ENCODE measurements around the gene MMP24. TPM values are rescaled to one million over a fixed set of nuclear protein-coding genes. Genes with fewer than 3 reads are reported as not detected.

MMP24 gene
- total and polyA plus RNA-seq, 2 donors from 2014 or later: 10.7 to 12.4 TPM

- FAIRE-seq: no peak
- peak overlapping the region in 1 of 3 donors; percentile 19 for H3K9ac ChIP-seq (ENCODE audit: low read length in 3 of 3)
- H3K4me3 ChIP-seq (ENCODE audit: low read length in 3 of 3): peak overlapping the region in 1 of 3 donors; percentile 91
Measured at GRCh38 chr20:35286077-35286898, 59.8 kb downstream of the MMP24 start.

GRCh38 chr20:35286899-35287508 is 60.5 kb downstream of the MMP24 start:
- intact Hi-C loops (cut with DNase I): no loop called here
- Histone ChIP-seq H3K9ac (ENCODE audit: low read length in 3 of 3) (peak overlapping the region in 1 of 3 donors; percentile 19), H3K9me3 (ENCODE audit: control insufficient read depth in 2 of 3, insufficient read depth in 1 of 3, low read length in 3 of 3) (no peaks in the 10 kb centered on the region), H3K4me3 (ENCODE audit: low read length in 3 of 3) (no peak overlapping the region), H3K4me1 (ENCODE audit: control insufficient read depth in 2 of 3, insufficient read depth in 2 of 3, low read depth in 1 of 3, low read length in 3 of 3) (peaks cover 0 to 24% (median 24%) of the 10 kb centered on the region in 3 donors), H3K27ac (ENCODE audit: low read depth in 2 of 2, low read length in 2 of 2) (peak overlapping the region; percentile 60 to 70), H3K36me3 (ENCODE audit: control insufficient read depth in 2 of 3, insufficient read depth in 3 of 3, low read length in 3 of 3) (peaks cover 0 to 3% (median 0%) of the 10 kb centered on the region in 3 donors), H3K27me3 (ENCODE audit: control insufficient read depth, insufficient read depth, low read length) (no peaks in the 10 kb centered on the region)
- TF ChIP-seq CTCF (IDR thresholded peaks at IDR 0.05; ENCODE audit: borderline replicate concordance, extremely low read depth, insufficient read depth): no peak
- FAIRE-seq (no peak), DNase-seq (peak in 1 of 5 donors; percentile 42)

More at GRCh38 chr20:35286077-35286898, 59.8 kb downstream of the MMP24 start:
- DNase-seq: peak in 2 of 5 donors; percentile 25 to 40
- Histone ChIP-seq H3K36me3 (ENCODE audit: control insufficient read depth in 2 of 3, insufficient read depth in 3 of 3, low read length in 3 of 3) (peaks cover 0 to 3% (median 0%) of the 10 kb centered on the region in 3 donors), H3K4me1 (ENCODE audit: control insufficient read depth in 2 of 3, insufficient read depth in 2 of 3, low read depth in 1 of 3, low read length in 3 of 3) (peaks cover 0 to 24% (median 24%) of the 10 kb centered on the region in 3 donors), H3K27ac (ENCODE audit: low read depth in 2 of 2, low read length in 2 of 2) (peak overlapping the region; percentile 70 to 87), H3K27me3 (ENCODE audit: control insufficient read depth, insufficient read depth, low read length) (no peaks in the 10 kb centered on the region), H3K9me3 (ENCODE audit: control insufficient read depth in 2 of 3, insufficient read depth in 1 of 3, low read length in 3 of 3) (no peaks in the 10 kb centered on the region)
- intact Hi-C loops (cut with DNase I): no loop called here
- TF ChIP-seq CTCF (IDR thresholded peaks at IDR 0.05; ENCODE audit: borderline replicate concordance, extremely low read depth, insufficient read depth): no peak

GRCh38 chr20:35287509-35288324 is 61.2 kb downstream of the MMP24 start:
- Histone ChIP-seq H3K27me3 (ENCODE audit: control insufficient read depth, insufficient read depth, low read length) (no peaks in the 10 kb centered on the region), H3K9me3 (ENCODE audit: control insufficient read depth in 2 of 3, insufficient read depth in 1 of 3, low read length in 3 of 3) (no peaks in the 10 kb centered on the region), H3K36me3 (ENCODE audit: control insufficient read depth in 2 of 3, insufficient read depth in 3 of 3, low read length in 3 of 3) (no peaks in the 10 kb centered on the region), H3K9ac (ENCODE audit: low read length in 3 of 3) (no peak overlapping the region), H3K4me1 (ENCODE audit: control insufficient read depth in 2 of 3, insufficient read depth in 2 of 3, low read depth in 1 of 3, low read length in 3 of 3) (peaks cover 0 to 24% (median 24%) of the 10 kb centered on the region in 3 donors), H3K27ac (ENCODE audit: low read depth in 2 of 2, low read length in 2 of 2) (no peak overlapping the region), H3K4me3 (ENCODE audit: low read length in 3 of 3) (no peak overlapping the region)
- FAIRE-seq: no peak
- TF ChIP-seq CTCF (IDR thresholded peaks at IDR 0.05; ENCODE audit: borderline replicate concordance, extremely low read depth, insufficient read depth): no peak
- intact Hi-C loops (cut with DNase I): no loop called here
- DNase-seq: no peak

All from kidney (tissue), 14 donors.